Measurements from ENCODE around the gene SCYL1. TPM values are rescaled to one million over a fixed set of nuclear protein-coding genes. Genes with fewer than 3 reads are reported as not detected.

Gene SCYL1
- total RNA-seq, 1 experiment from 2014 or later, result 106 TPM

DNA sequence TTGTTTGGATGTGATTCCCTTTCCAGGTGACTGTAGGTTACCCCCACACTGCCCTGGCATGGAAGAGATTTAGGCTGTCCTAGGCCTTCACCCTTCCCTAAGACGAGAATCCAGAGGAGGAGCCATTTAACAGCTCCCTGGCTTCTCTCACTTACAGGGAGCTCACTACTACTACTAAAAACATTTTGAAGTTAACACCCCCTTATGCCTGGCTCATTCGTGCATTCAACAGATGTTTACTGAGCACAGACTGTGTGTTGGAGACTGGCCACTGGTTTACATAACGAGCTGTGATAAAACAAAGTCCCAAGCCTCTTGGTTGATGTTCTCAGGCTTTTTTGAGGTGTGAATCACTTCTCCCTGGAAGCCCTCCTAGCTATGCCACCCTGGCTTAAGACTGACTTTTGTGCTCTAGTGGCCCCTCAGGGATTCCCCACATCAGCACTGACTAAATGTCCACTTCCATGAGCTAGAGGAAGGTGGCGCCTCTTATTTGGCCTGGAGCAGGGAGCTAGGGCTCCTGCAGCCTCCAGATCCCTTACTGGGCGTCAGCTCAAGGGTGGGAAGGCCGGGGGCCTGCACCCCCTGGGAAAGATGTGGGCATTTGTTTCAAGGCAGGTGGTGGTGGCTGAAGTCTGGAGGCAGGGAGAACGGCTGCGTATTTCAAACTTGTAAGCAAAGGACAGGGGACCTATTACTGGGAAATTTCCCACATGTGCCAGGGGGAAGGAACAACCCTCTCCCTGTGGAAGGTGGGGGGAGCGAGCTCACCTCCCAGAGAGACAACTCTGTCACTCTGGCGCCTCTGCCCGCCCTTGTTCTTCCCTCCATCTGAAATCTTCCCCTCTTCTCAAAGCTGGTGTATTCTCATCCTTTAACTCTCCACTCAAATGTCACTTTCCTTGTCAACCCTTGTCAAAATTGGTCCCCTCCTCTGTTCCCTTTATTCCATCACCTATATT, 45.4 kb upstream of the SCYL1 start:
- H3K27ac ChIP-seq, result no peak overlapping the region
- H3K4me1 ChIP-seq (replicated peaks; ENCODE audit: insufficient read depth), result peaks cover 44% of the 10 kb centered on the region
- H3K27me3 ChIP-seq (ENCODE audit: insufficient read depth, low read depth), result no peaks in the 10 kb centered on the region
- CTCF ChIA-PET, result interaction anchor here (0.7 to 4.1 kb wide), 5 partner anchors 10 to 98 kb away, joined by 3 to 18 read pairs (median 5); no protein-coding TSS in a partner anchor
- H3F3A ChIP-seq (ENCODE audit: insufficient read depth, low read depth), result peaks cover 49% of the 10 kb centered on the region
- H3K4me2 ChIP-seq, result no peak overlapping the region
- H3K4me3 ChIP-seq, result no peak overlapping the region
- H3K9me3 ChIP-seq (ENCODE audit: insufficient read depth, low read depth), result no peaks in the 10 kb centered on the region
- DNase-seq, result no peak
- no peaks in the 10 kb centered on the region for H4K20me1 ChIP-seq (ENCODE audit: insufficient read depth)
- TF ChIP-seq, protein P1, sequence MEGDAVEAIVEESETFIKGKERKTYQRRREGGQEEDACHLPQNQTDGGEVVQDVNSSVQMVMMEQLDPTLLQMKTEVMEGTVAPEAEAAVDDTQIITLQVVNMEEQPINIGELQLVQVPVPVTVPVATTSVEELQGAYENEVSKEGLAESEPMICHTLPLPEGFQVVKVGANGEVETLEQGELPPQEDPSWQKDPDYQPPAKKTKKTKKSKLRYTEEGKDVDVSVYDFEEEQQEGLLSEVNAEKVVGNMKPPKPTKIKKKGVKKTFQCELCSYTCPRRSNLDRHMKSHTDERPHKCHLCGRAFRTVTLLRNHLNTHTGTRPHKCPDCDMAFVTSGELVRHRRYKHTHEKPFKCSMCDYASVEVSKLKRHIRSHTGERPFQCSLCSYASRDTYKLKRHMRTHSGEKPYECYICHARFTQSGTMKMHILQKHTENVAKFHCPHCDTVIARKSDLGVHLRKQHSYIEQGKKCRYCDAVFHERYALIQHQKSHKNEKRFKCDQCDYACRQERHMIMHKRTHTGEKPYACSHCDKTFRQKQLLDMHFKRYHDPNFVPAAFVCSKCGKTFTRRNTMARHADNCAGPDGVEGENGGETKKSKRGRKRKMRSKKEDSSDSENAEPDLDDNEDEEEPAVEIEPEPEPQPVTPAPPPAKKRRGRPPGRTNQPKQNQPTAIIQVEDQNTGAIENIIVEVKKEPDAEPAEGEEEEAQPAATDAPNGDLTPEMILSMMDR (conservative IDR thresholded peaks at IDR 0.05), result no peak; the same call in 1 of the 2 replicates
- TF ChIP-seq EZH2 (IDR thresholded peaks at IDR 0.05; ENCODE audit: low read depth), result no peak
- H3K9me2 ChIP-seq (ENCODE audit: insufficient read depth), result no peaks in the 10 kb centered on the region
- POLR2A ChIA-PET (ENCODE audit: unreplicated experiment), result interaction anchor here (0.5 to 3.0 kb wide), 9 partner anchors 11 to 1650 kb away, joined by 3 to 61 read pairs (median 7); partner anchors contain the start of gene MALAT1
- peaks cover 23% of the 10 kb centered on the region for H3K79me2 ChIP-seq (ENCODE audit: low read depth)
- no peak overlapping the region for H2AFZ ChIP-seq
- H3K36me3 ChIP-seq (ENCODE audit: low read depth), result no peaks in the 10 kb centered on the region
- intact Hi-C loops (cut with micrococcal nuclease; ENCODE audit: unreplicated experiment), result no loop called here
- BruUV-seq (replicated peaks), result no TSS peak

DNA sequence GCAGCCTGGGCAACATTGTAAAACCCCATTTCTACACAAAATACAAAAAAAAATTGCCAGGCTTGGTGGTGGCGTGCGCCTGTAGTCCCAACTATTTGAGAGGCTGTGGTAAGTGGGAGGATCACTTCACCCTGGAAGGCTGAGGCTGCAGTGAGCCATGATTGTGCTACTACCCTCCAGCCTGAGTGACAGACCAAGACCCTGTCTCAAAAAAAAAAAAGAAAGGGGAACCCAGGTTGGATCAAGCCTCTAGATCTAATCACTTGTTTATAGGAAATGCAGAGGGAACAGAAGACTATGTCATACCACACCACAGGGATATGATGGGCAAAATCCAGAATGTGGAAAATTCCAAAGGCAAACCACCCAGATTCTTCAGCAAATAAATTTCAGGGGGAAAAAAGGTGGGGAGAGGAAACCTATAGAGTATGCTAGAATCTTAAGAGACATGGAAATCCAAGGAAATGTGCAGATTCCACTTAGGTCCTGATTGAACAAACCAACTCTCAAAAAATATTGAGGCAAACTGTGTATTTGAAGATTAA, 42.5 kb upstream of the SCYL1 start:
- no peaks in the 10 kb centered on the region for H4K20me1 ChIP-seq (ENCODE audit: insufficient read depth)
- no peaks in the 10 kb centered on the region for H3K9me3 ChIP-seq (ENCODE audit: insufficient read depth, low read depth)
- no peaks in the 10 kb centered on the region for H3K79me2 ChIP-seq (ENCODE audit: low read depth)
- intact Hi-C loops (cut with micrococcal nuclease; ENCODE audit: unreplicated experiment), result no loop called here
- H2AFZ ChIP-seq, result no peak overlapping the region
- TF ChIP-seq EZH2 (IDR thresholded peaks at IDR 0.05; ENCODE audit: low read depth), result no peak
- H3K4me1 ChIP-seq (replicated peaks; ENCODE audit: insufficient read depth), result peaks cover 58% of the 10 kb centered on the region
- H3K36me3 ChIP-seq (ENCODE audit: low read depth), result no peaks in the 10 kb centered on the region
- H3K4me2 ChIP-seq, result no peak overlapping the region
- DNase-seq, result no peak
- no peaks in the 10 kb centered on the region for H3K27me3 ChIP-seq (ENCODE audit: insufficient read depth, low read depth)
- peaks cover 59% of the 10 kb centered on the region for H3F3A ChIP-seq (ENCODE audit: insufficient read depth, low read depth)
- H3K4me3 ChIP-seq, result no peak overlapping the region
- H3K9me2 ChIP-seq (ENCODE audit: insufficient read depth), result no peaks in the 10 kb centered on the region
- 0 out of 2 replicates have a peak overlapping the region, but pooled peaks have one; percentile 27 for H3K27ac ChIP-seq
- BruUV-seq (replicated peaks), result no TSS peak
- ChIA-PET CTCF (interaction anchor here (1.1 kb wide), 1 partner anchor 15 kb away, joined by 3 read pairs; no protein-coding TSS in a partner anchor), POLR2A (ENCODE audit: unreplicated experiment) (interaction anchor here (0.6 to 1.4 kb wide), 3 partner anchors 15 to 90 kb away, joined by 5 to 47 read pairs (median 12); partner anchors contain the start of gene FAM89B)

DNA sequence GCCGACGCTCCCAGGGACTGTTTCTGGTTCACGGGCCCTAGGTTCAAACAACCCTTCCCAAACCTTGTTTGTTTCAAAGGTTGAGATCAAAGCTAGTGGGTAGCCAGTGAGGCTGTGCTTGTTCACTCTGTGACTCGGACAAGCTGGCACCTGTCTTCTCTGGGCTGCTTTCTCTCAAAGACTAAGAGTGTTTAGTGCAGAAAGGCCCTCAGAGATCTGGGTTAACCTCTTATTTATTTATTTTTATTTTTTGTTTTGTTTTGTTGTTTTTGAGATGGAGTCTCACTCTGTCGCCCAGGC, 39.0 kb upstream of the SCYL1 start:
- Histone ChIP-seq H3K36me3 (ENCODE audit: low read depth) (no peaks in the 10 kb centered on the region), H3K9me3 (ENCODE audit: insufficient read depth, low read depth) (no peaks in the 10 kb centered on the region), H3K4me2 (peak overlapping the region; percentile 65), H3F3A (ENCODE audit: insufficient read depth, low read depth) (peaks cover 57% of the 10 kb centered on the region), H3K79me2 (ENCODE audit: low read depth) (no peaks in the 10 kb centered on the region), H3K4me3 (no peak overlapping the region), H3K9me2 (ENCODE audit: insufficient read depth) (no peaks in the 10 kb centered on the region), H2AFZ (no peak overlapping the region), H3K27me3 (ENCODE audit: insufficient read depth, low read depth) (no peaks in the 10 kb centered on the region), H4K20me1 (ENCODE audit: insufficient read depth) (no peaks in the 10 kb centered on the region), H3K4me1 (replicated peaks; ENCODE audit: insufficient read depth) (peaks cover 79% of the 10 kb centered on the region), H3K27ac (peak overlapping the region; percentile 74)
- no peak for TF ChIP-seq EZH2 (IDR thresholded peaks at IDR 0.05; ENCODE audit: low read depth)
- intact Hi-C loops (cut with micrococcal nuclease; ENCODE audit: unreplicated experiment), result no loop called here
- CTCF ChIA-PET, result no interaction called here
- BruUV-seq (replicated peaks), result TSS peak; percentile 38
- no peak for DNase-seq
- POLR2A ChIA-PET (ENCODE audit: unreplicated experiment), result interaction anchor here (0.6 to 1.6 kb wide), 6 partner anchors 11 to 22 kb away, joined by 4 to 9 read pairs (median 6); partner anchors contain the start of gene MALAT1
